ENCODE results near the gene POU2F3.

DNA sequence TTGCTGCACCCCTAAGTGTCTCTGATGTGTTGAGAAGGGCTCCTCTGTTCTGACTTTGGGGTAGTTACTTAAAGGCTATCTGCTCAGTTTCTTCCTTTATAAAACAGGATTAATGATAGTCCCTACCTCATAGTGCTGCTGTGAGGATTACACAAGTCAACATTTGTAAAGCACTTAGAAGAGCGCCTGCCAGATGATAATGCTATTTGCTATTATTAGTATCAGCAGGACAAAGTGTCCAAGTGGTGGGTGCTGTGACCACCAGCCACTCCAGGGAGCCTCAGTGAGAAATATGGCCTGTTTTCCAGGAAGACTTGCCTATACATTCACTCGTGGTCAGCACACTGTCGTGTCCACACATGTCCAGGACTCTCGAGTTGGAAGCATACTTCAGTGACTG is 16.2 kb downstream of the POU2F3 start:
- TF ChIP-seq, protein P1, sequence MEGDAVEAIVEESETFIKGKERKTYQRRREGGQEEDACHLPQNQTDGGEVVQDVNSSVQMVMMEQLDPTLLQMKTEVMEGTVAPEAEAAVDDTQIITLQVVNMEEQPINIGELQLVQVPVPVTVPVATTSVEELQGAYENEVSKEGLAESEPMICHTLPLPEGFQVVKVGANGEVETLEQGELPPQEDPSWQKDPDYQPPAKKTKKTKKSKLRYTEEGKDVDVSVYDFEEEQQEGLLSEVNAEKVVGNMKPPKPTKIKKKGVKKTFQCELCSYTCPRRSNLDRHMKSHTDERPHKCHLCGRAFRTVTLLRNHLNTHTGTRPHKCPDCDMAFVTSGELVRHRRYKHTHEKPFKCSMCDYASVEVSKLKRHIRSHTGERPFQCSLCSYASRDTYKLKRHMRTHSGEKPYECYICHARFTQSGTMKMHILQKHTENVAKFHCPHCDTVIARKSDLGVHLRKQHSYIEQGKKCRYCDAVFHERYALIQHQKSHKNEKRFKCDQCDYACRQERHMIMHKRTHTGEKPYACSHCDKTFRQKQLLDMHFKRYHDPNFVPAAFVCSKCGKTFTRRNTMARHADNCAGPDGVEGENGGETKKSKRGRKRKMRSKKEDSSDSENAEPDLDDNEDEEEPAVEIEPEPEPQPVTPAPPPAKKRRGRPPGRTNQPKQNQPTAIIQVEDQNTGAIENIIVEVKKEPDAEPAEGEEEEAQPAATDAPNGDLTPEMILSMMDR (IDR thresholded peaks at IDR 0.05) = no peak
- TF ChIP-seq EP300 (IDR thresholded peaks at IDR 0.05) = no peak

All from esophagus muscularis mucosa (tissue), 3 donors.